ENCODE results near the gene RBM5. TPM values are rescaled to one million over a fixed set of nuclear protein-coding genes. Genes with fewer than 3 reads are reported as not detected.

The RBM5 gene
- 49.1 TPM for polyA plus RNA-seq (2013, experiment 1 of 2)
- 46.8 TPM for polyA plus RNA-seq (2013, experiment 2 of 2)

DNA sequence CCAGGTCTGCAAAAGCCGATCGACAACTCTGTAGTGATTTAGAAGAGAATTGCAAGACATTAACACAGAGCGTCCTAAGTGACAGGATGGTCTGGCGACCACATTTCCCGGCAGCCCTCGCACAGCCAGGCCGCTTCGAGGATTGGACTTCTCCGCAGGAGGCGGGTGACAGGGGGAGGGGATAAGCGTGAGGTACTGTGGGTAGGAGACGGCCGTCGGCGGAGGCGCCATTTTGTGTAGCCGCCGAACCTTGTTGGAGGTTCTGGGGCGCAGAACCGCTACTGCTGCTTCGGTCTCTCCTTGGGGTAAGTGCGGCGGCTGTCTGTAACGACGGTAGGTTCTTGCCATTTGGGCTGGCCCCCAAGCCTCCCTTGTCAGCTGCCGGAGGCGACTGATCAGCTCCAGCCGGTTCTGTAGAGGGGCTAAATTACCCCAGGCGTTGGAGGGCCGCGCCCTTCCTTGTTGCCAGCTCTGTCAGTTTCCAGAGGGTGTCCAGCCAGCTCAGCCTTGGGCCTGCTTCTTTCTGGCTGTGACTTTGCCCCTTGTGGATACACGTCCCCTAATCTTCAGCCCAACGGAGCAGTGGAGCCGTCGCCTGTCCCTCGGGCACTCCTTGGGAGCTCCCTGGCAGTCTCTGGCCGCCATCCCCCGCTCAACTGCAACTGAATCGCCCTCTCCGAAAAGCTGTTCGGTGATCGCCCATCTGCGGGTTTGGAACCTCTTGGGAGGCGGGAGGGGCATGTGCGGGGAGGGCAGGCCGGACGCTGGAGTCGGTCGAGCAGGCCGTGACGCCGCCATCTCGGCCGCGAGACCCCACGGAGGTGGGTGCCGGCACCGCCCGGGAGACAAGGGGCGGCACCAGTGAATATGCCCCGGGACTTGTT lies at the start of gene RBM5:
Gene RBM5 (plus strand): TSS at position 195 of the 884 bp plus-strand sequence. CDS start 1,516 bp downstream, outside the sequence.
- H4K5ac ChIP-seq (ENCODE audit: low read length): no peak within 1 kb of the TSS
- peaks cover 12% of the 10 kb centered on the region for H3K79me1 ChIP-seq (ENCODE audit: low read length)
- H3K4me1 ChIP-seq (ENCODE audit: control insufficient read depth, low read depth, low read length): no peaks in the 10 kb centered on the region
- WGBS (ENCODE audit: extremely low coverage, insufficient coverage, low lambda C conversion rate): no CpG with 5 or more reads among the region's 61 CpGs
- H3K4me3 ChIP-seq (ENCODE audit: low read length): peak within 1 kb of the TSS; percentile 84
- H3K27ac ChIP-seq (ENCODE audit: low read depth, low read length): peak within 1 kb of the TSS; percentile 72
- H3K23ac ChIP-seq (ENCODE audit: low read length): peak within 1 kb of the TSS; percentile 81
- peak; percentile 96 for DNase-seq
- H3K79me2 ChIP-seq (ENCODE audit: control insufficient read depth, insufficient read depth, low read length): peaks cover 24% of the 10 kb centered on the region
- peak within 1 kb of the TSS; percentile 77 for H3K4me2 ChIP-seq (ENCODE audit: low read length)
- H3K18ac ChIP-seq (ENCODE audit: low read length): peak within 1 kb of the TSS; percentile 84
- peak within 1 kb of the TSS; percentile 98 for H3K56ac ChIP-seq (ENCODE audit: low read length)
- peaks cover 15% of the 10 kb centered on the region for H3K36me3 ChIP-seq (ENCODE audit: control insufficient read depth, insufficient read depth, low read length)
- H3K9ac ChIP-seq (ENCODE audit: low read length): peak within 1 kb of the TSS; percentile 91
- H2BK15ac ChIP-seq (replicated peaks; ENCODE audit: low read depth): no peak within 1 kb of the TSS
- H2BK120ac ChIP-seq (ENCODE audit: low read depth, low read length): peak within 1 kb of the TSS; percentile 14
- H3K4ac ChIP-seq (ENCODE audit: low read depth, low read length): peak within 1 kb of the TSS; percentile 40
- no peaks in the 10 kb centered on the region for H3K27me3 ChIP-seq (ENCODE audit: insufficient read depth, low read length, poor library complexity)
- H4K8ac ChIP-seq (ENCODE audit: low read depth, low read length): peak within 1 kb of the TSS; percentile 69
- no peak within 1 kb of the TSS for H2AK5ac ChIP-seq (ENCODE audit: low read length)
- H2BK5ac ChIP-seq (ENCODE audit: low read length): peak within 1 kb of the TSS; percentile 70

DNA sequence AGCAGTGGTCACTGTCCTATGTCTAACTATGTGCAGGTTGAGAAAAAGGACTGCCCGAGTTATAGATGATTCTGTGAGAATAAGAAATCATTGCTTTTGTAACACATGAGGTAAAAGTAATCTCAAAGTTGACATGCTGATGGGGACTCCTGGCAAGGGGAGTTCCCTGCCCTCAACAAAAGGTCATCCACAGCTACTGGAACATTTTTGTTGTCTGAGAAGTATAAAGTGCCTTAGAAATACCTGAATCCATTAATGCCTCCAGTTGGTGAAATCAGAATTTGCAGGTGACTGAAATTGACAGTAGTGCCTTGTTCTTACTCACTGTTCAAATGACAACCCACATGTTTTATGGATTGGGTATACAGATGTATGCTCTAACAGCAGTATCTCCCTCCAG lies 43.7 kb upstream of the RBM5 start:
- Histone ChIP-seq H2BK5ac (ENCODE audit: low read length) (no peak overlapping the region), H3K79me2 (ENCODE audit: control insufficient read depth, insufficient read depth, low read length) (no peaks in the 10 kb centered on the region), H3K9ac (ENCODE audit: low read length) (no peak overlapping the region), H4K5ac (ENCODE audit: low read length) (no peak overlapping the region), H3K79me1 (ENCODE audit: low read length) (peaks cover 2% of the 10 kb centered on the region), H3K56ac (ENCODE audit: low read length) (no peak overlapping the region), H2AK5ac (ENCODE audit: low read length) (no peak overlapping the region), H2BK120ac (ENCODE audit: low read depth, low read length) (no peak overlapping the region), H3K4me1 (ENCODE audit: control insufficient read depth, low read depth, low read length) (no peaks in the 10 kb centered on the region), H3K23ac (ENCODE audit: low read length) (no peak overlapping the region), H4K8ac (ENCODE audit: low read depth, low read length) (no peak overlapping the region), H3K27ac (ENCODE audit: low read depth, low read length) (no peak overlapping the region), H3K4me3 (ENCODE audit: low read length) (no peak overlapping the region), H3K27me3 (ENCODE audit: insufficient read depth, low read length, poor library complexity) (no peaks in the 10 kb centered on the region), H3K4ac (ENCODE audit: low read depth, low read length) (no peak overlapping the region), H3K36me3 (ENCODE audit: control insufficient read depth, insufficient read depth, low read length) (peaks cover 2% of the 10 kb centered on the region), H3K4me2 (ENCODE audit: low read length) (no peak overlapping the region), H3K18ac (ENCODE audit: low read length) (no peak overlapping the region), H2BK15ac (replicated peaks; ENCODE audit: low read depth) (no peak overlapping the region)
- WGBS (ENCODE audit: extremely low coverage, insufficient coverage, low lambda C conversion rate): no CpG with 5 or more reads among the region's 1 CpG
- DNase-seq: no peak

DNA sequence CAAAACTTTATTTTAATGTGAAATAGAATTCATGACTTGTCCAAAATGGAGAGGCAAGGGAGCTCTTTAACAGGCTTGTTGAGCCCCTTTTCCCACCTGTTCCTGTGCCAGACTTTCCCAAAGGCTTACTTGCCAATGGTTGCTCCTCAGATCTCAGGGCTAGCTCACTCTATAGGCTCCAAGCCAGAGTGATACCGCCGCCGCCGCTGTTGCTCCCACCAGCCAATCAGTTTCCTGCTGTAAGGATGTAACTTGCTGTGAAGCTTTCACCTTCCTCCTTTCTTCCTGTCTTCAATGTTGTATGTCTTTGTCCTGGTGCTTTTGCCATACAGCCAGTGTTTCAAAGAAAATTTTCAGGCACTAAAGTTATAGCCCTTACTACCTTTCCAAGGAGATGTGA lies 41.3 kb upstream of the RBM5 start:
- Histone ChIP-seq H4K8ac (ENCODE audit: low read depth, low read length) (no peak overlapping the region), H2BK120ac (ENCODE audit: low read depth, low read length) (no peak overlapping the region), H3K36me3 (ENCODE audit: control insufficient read depth, insufficient read depth, low read length) (peaks cover 2% of the 10 kb centered on the region), H3K79me2 (ENCODE audit: control insufficient read depth, insufficient read depth, low read length) (no peaks in the 10 kb centered on the region), H3K4me3 (ENCODE audit: low read length) (no peak overlapping the region), H3K79me1 (ENCODE audit: low read length) (peaks cover 2% of the 10 kb centered on the region), H3K4ac (ENCODE audit: low read depth, low read length) (no peak overlapping the region), H3K18ac (ENCODE audit: low read length) (no peak overlapping the region), H3K56ac (ENCODE audit: low read length) (no peak overlapping the region), H2BK5ac (ENCODE audit: low read length) (no peak overlapping the region), H3K23ac (ENCODE audit: low read length) (no peak overlapping the region), H2BK15ac (replicated peaks; ENCODE audit: low read depth) (no peak overlapping the region), H3K27me3 (ENCODE audit: insufficient read depth, low read length, poor library complexity) (no peaks in the 10 kb centered on the region), H4K5ac (ENCODE audit: low read length) (no peak overlapping the region), H3K9ac (ENCODE audit: low read length) (no peak overlapping the region), H2AK5ac (ENCODE audit: low read length) (no peak overlapping the region), H3K4me2 (ENCODE audit: low read length) (no peak overlapping the region), H3K27ac (ENCODE audit: low read depth, low read length) (no peak overlapping the region), H3K4me1 (ENCODE audit: control insufficient read depth, low read depth, low read length) (no peaks in the 10 kb centered on the region)
- no peak for DNase-seq
- no CpG with 5 or more reads among the region's 4 CpGs for WGBS (ENCODE audit: extremely low coverage, insufficient coverage, low lambda C conversion rate)

DNA sequence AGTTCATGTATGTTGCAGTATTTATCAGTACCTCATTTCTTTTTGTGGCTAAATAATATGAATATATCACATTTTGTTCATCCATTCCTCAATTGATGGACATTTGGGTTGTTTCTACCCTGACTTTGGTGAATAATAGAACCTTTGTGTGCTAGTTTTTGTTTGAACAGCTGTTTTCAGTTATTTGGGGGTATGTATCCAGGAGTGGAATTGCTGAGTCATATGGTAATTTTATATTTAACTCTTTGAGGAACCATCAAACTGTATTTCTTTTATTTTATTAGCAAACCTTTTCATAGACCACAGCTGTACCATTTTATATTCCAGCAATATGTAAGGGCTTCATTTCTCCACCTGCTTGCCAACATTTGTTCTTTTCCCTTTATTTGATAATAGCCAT lies 38.4 kb upstream of the RBM5 start:
- peaks cover 4% of the 10 kb centered on the region for H3K36me3 ChIP-seq (ENCODE audit: control insufficient read depth, insufficient read depth, low read length)
- DNase-seq: no peak

DNA sequence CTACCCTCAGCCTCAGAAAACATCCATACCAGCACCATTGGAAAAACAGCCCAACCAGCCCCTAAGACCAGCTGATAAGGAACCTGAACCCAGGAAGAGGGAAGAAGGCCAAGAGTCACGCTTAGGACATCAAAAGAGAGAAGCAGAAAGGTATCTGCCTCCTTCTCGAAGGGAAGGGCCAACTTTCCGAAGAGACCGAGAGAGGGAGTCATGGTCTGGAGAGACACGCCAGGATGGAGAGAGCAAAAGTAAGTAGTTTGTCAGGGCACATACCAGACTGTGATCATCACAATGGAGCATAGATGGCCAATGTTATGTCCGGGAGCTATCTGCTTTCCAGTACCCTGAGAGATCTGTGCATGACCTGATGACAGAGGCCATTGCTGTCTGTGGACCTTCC lies 31.0 kb upstream of the RBM5 start:
- no peaks in the 10 kb centered on the region for H3K79me2 ChIP-seq (ENCODE audit: control insufficient read depth, insufficient read depth, low read length)
- H2BK15ac ChIP-seq (replicated peaks; ENCODE audit: low read depth): no peak overlapping the region
- H3K27me3 ChIP-seq (ENCODE audit: insufficient read depth, low read length, poor library complexity): no peaks in the 10 kb centered on the region
- no CpG with 5 or more reads among the region's 6 CpGs for WGBS (ENCODE audit: extremely low coverage, insufficient coverage, low lambda C conversion rate)
- no peak overlapping the region for H2BK5ac ChIP-seq (ENCODE audit: low read length)
- H3K36me3 ChIP-seq (ENCODE audit: control insufficient read depth, insufficient read depth, low read length): peaks cover 7% of the 10 kb centered on the region
- no peak overlapping the region for H3K18ac ChIP-seq (ENCODE audit: low read length)
- no peaks in the 10 kb centered on the region for H3K79me1 ChIP-seq (ENCODE audit: low read length)
- no peak overlapping the region for H3K27ac ChIP-seq (ENCODE audit: low read depth, low read length)
- no peaks in the 10 kb centered on the region for H3K4me1 ChIP-seq (ENCODE audit: control insufficient read depth, low read depth, low read length)
- no peak overlapping the region for H3K4ac ChIP-seq (ENCODE audit: low read depth, low read length)
- no peak for DNase-seq
- no peak overlapping the region for H3K9ac ChIP-seq (ENCODE audit: low read length)
- no peak overlapping the region for H3K4me3 ChIP-seq (ENCODE audit: low read length)
- no peak overlapping the region for H2AK5ac ChIP-seq (ENCODE audit: low read length)
- H4K5ac ChIP-seq (ENCODE audit: low read length): no peak overlapping the region
- H4K8ac ChIP-seq (ENCODE audit: low read depth, low read length): no peak overlapping the region
- no peak overlapping the region for H3K4me2 ChIP-seq (ENCODE audit: low read length)
- H3K23ac ChIP-seq (ENCODE audit: low read length): no peak overlapping the region
- no peak overlapping the region for H3K56ac ChIP-seq (ENCODE audit: low read length)
- H2BK120ac ChIP-seq (ENCODE audit: low read depth, low read length): no peak overlapping the region

More for the DNA sequence above, 38.4 kb upstream of the RBM5 start:
- Histone ChIP-seq H2BK120ac (ENCODE audit: low read depth, low read length) (no peak overlapping the region), H4K5ac (ENCODE audit: low read length) (no peak overlapping the region), H3K4ac (ENCODE audit: low read depth, low read length) (no peak overlapping the region), H3K4me1 (ENCODE audit: control insufficient read depth, low read depth, low read length) (no peaks in the 10 kb centered on the region), H3K18ac (ENCODE audit: low read length) (no peak overlapping the region), H3K27me3 (ENCODE audit: insufficient read depth, low read length, poor library complexity) (no peaks in the 10 kb centered on the region), H3K27ac (ENCODE audit: low read depth, low read length) (no peak overlapping the region), H3K4me2 (ENCODE audit: low read length) (no peak overlapping the region), H2BK15ac (replicated peaks; ENCODE audit: low read depth) (no peak overlapping the region), H3K9ac (ENCODE audit: low read length) (no peak overlapping the region), H2AK5ac (ENCODE audit: low read length) (no peak overlapping the region), H3K56ac (ENCODE audit: low read length) (no peak overlapping the region), H3K4me3 (ENCODE audit: low read length) (no peak overlapping the region), H2BK5ac (ENCODE audit: low read length) (no peak overlapping the region), H4K8ac (ENCODE audit: low read depth, low read length) (no peak overlapping the region), H3K23ac (ENCODE audit: low read length) (no peak overlapping the region), H3K79me1 (ENCODE audit: low read length) (peaks cover 2% of the 10 kb centered on the region), H3K79me2 (ENCODE audit: control insufficient read depth, insufficient read depth, low read length) (no peaks in the 10 kb centered on the region)
